ENCODE results near the gene LRRC4C. TPM values are rescaled to one million over a fixed set of nuclear protein-coding genes. Genes with fewer than 3 reads are reported as not detected.

The LRRC4C gene
- total RNA-seq, 2 donors from 2014 or later, result 1.3 TPM; not detected in 1

DNA sequence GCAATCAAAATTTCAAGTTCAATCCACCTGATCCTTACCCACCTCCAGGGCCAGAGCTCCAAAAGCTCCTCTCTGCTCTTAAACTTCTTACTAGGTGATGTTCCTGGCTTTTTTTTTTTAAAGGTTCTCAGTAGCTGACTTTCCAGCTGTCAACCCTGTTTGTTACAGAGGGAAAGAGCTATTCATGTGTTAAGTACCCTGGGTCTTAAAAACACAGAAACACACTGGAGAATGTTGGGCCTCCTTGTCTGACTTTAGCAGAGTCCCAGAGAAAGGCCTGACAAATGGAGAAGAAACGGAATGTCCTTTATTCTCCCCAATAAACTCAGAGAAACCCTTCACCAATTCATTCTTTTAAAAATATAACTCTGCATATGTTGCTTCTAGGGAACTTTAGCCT, 3.2 kb downstream of the LRRC4C start:
- no peak for DNase-seq
- H3K9me3 ChIP-seq, result no peaks in the 10 kb centered on the region
- no peak for ATAC-seq
- intact Hi-C loops (cut with DNase I), result no loop called here
- WGBS, 2 donors, result 25 to 55% methylated on average over 1 of the region's 1 CpG
- H3K27me3 ChIP-seq, result no peaks in the 10 kb centered on the region
- peaks cover 6% of the 10 kb centered on the region for H3K4me1 ChIP-seq
- no peaks in the 10 kb centered on the region for H3K36me3 ChIP-seq (replicated peaks in 1 of 2; ENCODE audit: insufficient read depth in 1 of 2, low read depth in 2 of 2)
- H3K4me3 ChIP-seq, result no peak overlapping the region
- no peak overlapping the region for H3K27ac ChIP-seq
- TF ChIP-seq POLR2A (IDR thresholded peaks at IDR 0.05), result no peak
- TF ChIP-seq, protein P1, sequence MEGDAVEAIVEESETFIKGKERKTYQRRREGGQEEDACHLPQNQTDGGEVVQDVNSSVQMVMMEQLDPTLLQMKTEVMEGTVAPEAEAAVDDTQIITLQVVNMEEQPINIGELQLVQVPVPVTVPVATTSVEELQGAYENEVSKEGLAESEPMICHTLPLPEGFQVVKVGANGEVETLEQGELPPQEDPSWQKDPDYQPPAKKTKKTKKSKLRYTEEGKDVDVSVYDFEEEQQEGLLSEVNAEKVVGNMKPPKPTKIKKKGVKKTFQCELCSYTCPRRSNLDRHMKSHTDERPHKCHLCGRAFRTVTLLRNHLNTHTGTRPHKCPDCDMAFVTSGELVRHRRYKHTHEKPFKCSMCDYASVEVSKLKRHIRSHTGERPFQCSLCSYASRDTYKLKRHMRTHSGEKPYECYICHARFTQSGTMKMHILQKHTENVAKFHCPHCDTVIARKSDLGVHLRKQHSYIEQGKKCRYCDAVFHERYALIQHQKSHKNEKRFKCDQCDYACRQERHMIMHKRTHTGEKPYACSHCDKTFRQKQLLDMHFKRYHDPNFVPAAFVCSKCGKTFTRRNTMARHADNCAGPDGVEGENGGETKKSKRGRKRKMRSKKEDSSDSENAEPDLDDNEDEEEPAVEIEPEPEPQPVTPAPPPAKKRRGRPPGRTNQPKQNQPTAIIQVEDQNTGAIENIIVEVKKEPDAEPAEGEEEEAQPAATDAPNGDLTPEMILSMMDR (IDR thresholded peaks at IDR 0.05), result no peak

GRCh38 chr11:41451011-41451410, 8.4 kb downstream of the LRRC4C start:
- no peak for TF ChIP-seq POLR2A (IDR thresholded peaks at IDR 0.05)
- TF ChIP-seq, protein P1 (IDR thresholded peaks at IDR 0.05), result no peak
- H3K4me1 ChIP-seq, result no peaks in the 10 kb centered on the region
- no peak overlapping the region for H3K4me3 ChIP-seq
- WGBS, 2 donors, result 52% methylated on average over 3 of the region's 3 CpGs
- intact Hi-C loops (cut with DNase I), result no loop called here
- ATAC-seq (no peak), DNase-seq (no peak)
- no peaks in the 10 kb centered on the region for H3K36me3 ChIP-seq (replicated peaks in 1 of 2; ENCODE audit: insufficient read depth in 1 of 2, low read depth in 2 of 2)
- H3K9me3 ChIP-seq, result no peaks in the 10 kb centered on the region
- no peaks in the 10 kb centered on the region for H3K27me3 ChIP-seq
- no peak overlapping the region for H3K27ac ChIP-seq

GRCh38 chr11:41449483-41450050, 9.9 kb downstream of the LRRC4C start:
- no peak for TF ChIP-seq POLR2A (IDR thresholded peaks at IDR 0.05)
- TF ChIP-seq, protein P1 (IDR thresholded peaks at IDR 0.05), result no peak

DNA sequence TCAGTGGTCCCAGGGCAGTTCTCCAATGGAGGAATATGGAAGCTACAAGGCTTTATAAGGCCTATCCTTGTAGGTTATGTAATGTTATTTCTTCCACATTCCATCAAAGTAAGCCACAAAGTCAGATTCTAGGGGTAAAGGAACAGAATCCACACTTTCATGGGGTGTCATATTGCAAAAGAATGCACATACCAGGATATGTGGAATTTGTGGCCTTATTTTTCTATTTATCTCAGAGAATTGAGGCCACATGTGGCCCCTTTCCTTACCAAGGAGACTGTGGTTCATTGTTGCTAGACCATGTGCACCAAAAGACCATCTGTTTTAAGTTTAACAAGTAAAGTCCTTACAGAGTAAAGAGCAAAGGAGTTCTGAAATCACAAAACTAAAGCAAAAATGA, 12.9 kb downstream of the LRRC4C start:
- Histone ChIP-seq H3K27ac (no peak overlapping the region), H3K36me3 (replicated peaks in 1 of 2; ENCODE audit: insufficient read depth in 1 of 2, low read depth in 2 of 2) (no peaks in the 10 kb centered on the region), H3K9me3 (no peaks in the 10 kb centered on the region), H3K4me1 (no peaks in the 10 kb centered on the region), H3K27me3 (no peaks in the 10 kb centered on the region), H3K4me3 (no peak overlapping the region)
- no peak for ATAC-seq
- intact Hi-C loops (cut with DNase I), result no loop called here
- no peak for DNase-seq
- no peak for TF ChIP-seq POLR2A (IDR thresholded peaks at IDR 0.05)
- TF ChIP-seq, protein P1 (IDR thresholded peaks at IDR 0.05), result no peak

More at GRCh38 chr11:41449483-41450050, 9.9 kb downstream of the LRRC4C start:
- 40 to 52% methylated on average over 2 of the region's 2 CpGs for WGBS, 2 donors
- H3K9me3 ChIP-seq, result no peaks in the 10 kb centered on the region
- H3K4me3 ChIP-seq, result no peak overlapping the region
- H3K4me1 ChIP-seq, result no peaks in the 10 kb centered on the region
- no peaks in the 10 kb centered on the region for H3K27me3 ChIP-seq
- no peak overlapping the region for H3K27ac ChIP-seq
- no peak for DNase-seq
- ATAC-seq, result no peak
- H3K36me3 ChIP-seq (replicated peaks in 1 of 2; ENCODE audit: insufficient read depth in 1 of 2, low read depth in 2 of 2), result no peaks in the 10 kb centered on the region
- intact Hi-C loops (cut with DNase I), result no loop called here

- H3K27ac ChIP-seq, result no peak overlapping the region
- ATAC-seq (no peak), DNase-seq (no peak)
- H3K4me3 ChIP-seq, result no peak overlapping the region
- H3K4me1 ChIP-seq, result no peaks in the 10 kb centered on the region
- no peaks in the 10 kb centered on the region for H3K9me3 ChIP-seq
- intact Hi-C loops (cut with DNase I), result no loop called here
- 33 to 57% methylated on average over 2 of the region's 2 CpGs for whole genome bisulfite sequencing, 2 donors
- no peaks in the 10 kb centered on the region for H3K27me3 ChIP-seq
- TF ChIP-seq, protein P1 (IDR thresholded peaks at IDR 0.05), result no peak
- no peak for TF ChIP-seq POLR2A (IDR thresholded peaks at IDR 0.05)
- H3K36me3 ChIP-seq (replicated peaks in 1 of 2; ENCODE audit: insufficient read depth in 1 of 2, low read depth in 2 of 2), result no peaks in the 10 kb centered on the region
Observed at GRCh38 chr11:41446107-41446506, 13.3 kb downstream of the LRRC4C start.
